ENCODE data around the gene FITM2. TPM values are rescaled to one million over a fixed set of nuclear protein-coding genes. Genes with fewer than 3 reads are reported as not detected.

Gene FITM2
- total and polyA plus RNA-seq, 11 donors = 31.5 to 165 (median 111) TPM

GRCh38 chr20:44287272-44288097 lies 23.5 kb downstream of the FITM2 start:
- peaks cover 0 to 18% (median 10%) of the 10 kb centered on the region in 12 donors for H3K4me1 ChIP-seq
- intact Hi-C loops (cut with DNase I) = no loop called here
- ATAC-seq (peak; percentile 73 to 88 (median 79)), DNase-seq (peak in 3 of 5 donors; percentile 37 to 47 (median 46))
- 37 to 52% (median 44%) methylated on average over 5 of the region's 5 CpGs for WGBS, 4 donors
- peak overlapping the region in 9 of 12 donors; percentile 7 to 69 (median 44) for H3K27ac ChIP-seq
- no peak overlapping the region for H3K4me3 ChIP-seq
- peaks cover 0 to 5% (median 0%) of the 10 kb centered on the region in 9 donors for H3K36me3 ChIP-seq
- TF ChIP-seq, protein P1, sequence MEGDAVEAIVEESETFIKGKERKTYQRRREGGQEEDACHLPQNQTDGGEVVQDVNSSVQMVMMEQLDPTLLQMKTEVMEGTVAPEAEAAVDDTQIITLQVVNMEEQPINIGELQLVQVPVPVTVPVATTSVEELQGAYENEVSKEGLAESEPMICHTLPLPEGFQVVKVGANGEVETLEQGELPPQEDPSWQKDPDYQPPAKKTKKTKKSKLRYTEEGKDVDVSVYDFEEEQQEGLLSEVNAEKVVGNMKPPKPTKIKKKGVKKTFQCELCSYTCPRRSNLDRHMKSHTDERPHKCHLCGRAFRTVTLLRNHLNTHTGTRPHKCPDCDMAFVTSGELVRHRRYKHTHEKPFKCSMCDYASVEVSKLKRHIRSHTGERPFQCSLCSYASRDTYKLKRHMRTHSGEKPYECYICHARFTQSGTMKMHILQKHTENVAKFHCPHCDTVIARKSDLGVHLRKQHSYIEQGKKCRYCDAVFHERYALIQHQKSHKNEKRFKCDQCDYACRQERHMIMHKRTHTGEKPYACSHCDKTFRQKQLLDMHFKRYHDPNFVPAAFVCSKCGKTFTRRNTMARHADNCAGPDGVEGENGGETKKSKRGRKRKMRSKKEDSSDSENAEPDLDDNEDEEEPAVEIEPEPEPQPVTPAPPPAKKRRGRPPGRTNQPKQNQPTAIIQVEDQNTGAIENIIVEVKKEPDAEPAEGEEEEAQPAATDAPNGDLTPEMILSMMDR (IDR thresholded peaks at IDR 0.05) = no peak
- TF ChIP-seq POLR2A (IDR thresholded peaks at IDR 0.05) = no peak
- no peaks in the 10 kb centered on the region for H3K27me3 ChIP-seq
- H3K9me3 ChIP-seq = no peaks in the 10 kb centered on the region

DNA sequence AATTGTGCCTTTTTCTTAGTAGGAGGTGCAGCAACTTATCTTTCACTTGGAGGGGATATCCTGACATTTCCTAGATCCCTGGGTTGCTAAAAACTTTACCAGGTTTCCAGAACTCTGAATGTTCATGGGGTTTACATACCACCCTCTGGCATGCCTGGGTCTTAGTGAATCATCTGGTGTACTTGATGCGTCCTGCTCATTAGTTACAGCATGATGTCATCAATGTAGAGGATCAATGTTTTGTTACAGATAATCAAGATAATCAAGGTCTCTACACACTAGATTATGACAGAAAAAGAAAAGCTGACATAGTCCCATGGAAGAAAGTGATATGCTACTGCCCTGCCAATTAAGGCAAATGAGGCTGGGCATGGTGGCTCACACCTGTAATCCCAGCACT lies 27.0 kb downstream of the FITM2 start:
- no peak overlapping the region for H3K4me3 ChIP-seq
- DNase-seq (no peak), ATAC-seq (no peak)
- no peaks in the 10 kb centered on the region for H3K27me3 ChIP-seq
- TF ChIP-seq POLR2A (IDR thresholded peaks at IDR 0.05) = no peak
- TF ChIP-seq, protein P1 (IDR thresholded peaks at IDR 0.05) = no peak
- H3K36me3 ChIP-seq = no peaks in the 10 kb centered on the region
- H3K4me1 ChIP-seq = peaks cover 0 to 27% (median 11%) of the 10 kb centered on the region in 12 donors
- no peaks in the 10 kb centered on the region for H3K9me3 ChIP-seq
- intact Hi-C loops (cut with DNase I) = loop anchor here in 1 of 10 donors (5.0 kb wide), 1 partner anchor 37 kb away; the partner anchor contains the start of gene GDAP1L1
- 94 to 100% (median 95%) methylated on average over 1 of the region's 1 CpG for WGBS, 4 donors
- no peak overlapping the region for H3K27ac ChIP-seq

- no peak overlapping the region for H3K27ac ChIP-seq
- TF ChIP-seq, protein P1 (IDR thresholded peaks at IDR 0.05) = no peak
- no peak for TF ChIP-seq POLR2A (IDR thresholded peaks at IDR 0.05)
- peaks cover 0 to 18% (median 4%) of the 10 kb centered on the region in 12 donors for H3K4me1 ChIP-seq
- H3K4me3 ChIP-seq = no peak overlapping the region
- H3K36me3 ChIP-seq = peaks cover 0 to 5% (median 0%) of the 10 kb centered on the region in 9 donors
- no peaks in the 10 kb centered on the region for H3K9me3 ChIP-seq
- ATAC-seq (peak; percentile 59 to 83 (median 80)), DNase-seq (no peak)
- intact Hi-C loops (cut with DNase I) = loop anchor here in 1 of 10 donors (5.0 kb wide), 1 partner anchor 35 kb away; the partner anchor contains the start of gene GDAP1L1
- WGBS, 4 donors = 48 to 56% (median 52%) methylated on average over 3 of the region's 3 CpGs
- no peaks in the 10 kb centered on the region for H3K27me3 ChIP-seq
Observed at GRCh38 chr20:44282192-44282591, 28.8 kb downstream of the FITM2 start.

- TF ChIP-seq, protein P1 (IDR thresholded peaks at IDR 0.05) = no peak
- TF ChIP-seq POLR2A (IDR thresholded peaks at IDR 0.05) = no peak
- Histone ChIP-seq H3K36me3 (peaks cover 0 to 5% (median 0%) of the 10 kb centered on the region in 9 donors), H3K4me3 (no peak overlapping the region), H3K9me3 (no peaks in the 10 kb centered on the region), H3K4me1 (peaks cover 0 to 14% (median 0%) of the 10 kb centered on the region in 12 donors), H3K27me3 (no peaks in the 10 kb centered on the region), H3K27ac (no peak overlapping the region)
- DNase-seq = no peak
- no peak for ATAC-seq
- intact Hi-C loops (cut with DNase I) = loop anchor here in 1 of 10 donors (5.0 kb wide), 1 partner anchor 33 kb away; the partner anchor contains the start of gene GDAP1L1
- 97 to 98% (median 98%) methylated on average over 2 of the region's 2 CpGs for WGBS, 4 donors
Observed at GRCh38 chr20:44280387-44280786, 30.6 kb downstream of the FITM2 start.

Measured in heart left ventricle (tissue), 16 donors.